Kidney (tissue), 14 donors: ENCODE results near the gene RIN2. TPM values are rescaled to one million over a fixed set of nuclear protein-coding genes. Genes with fewer than 3 reads are reported as not detected.

Source experiments
- DNase-seq, 5 donors: peaks; one replicate each; pipeline ENCODE4 v3.0.0-alpha.2; 2013 to 2020
- FAIRE-seq: peaks from 2 replicates; lab custom pipeline; 2012; peaks lifted over from hg19 to GRCh38; lab: Jason Lieb, UNC
- H3K27ac ChIP-seq, 2 donors: one replicate each; pipeline ENCODE4 v1.7.0; 2013; ENCODE audit warnings: low read depth in 2 of 2, low read length in 2 of 2, inconsistent platforms in 1 of 2
- H3K27me3 ChIP-seq: one replicate; pipeline ENCODE4 v1.7.1; 2013; ENCODE audit warnings: low read length, inconsistent platforms; ENCODE audit not compliant: control insufficient read depth, insufficient read depth
- H3K36me3 ChIP-seq, 3 donors: one replicate each; pipeline versions ENCODE4 v1.7.0 to v1.7.1; 2013; ENCODE audit warnings: low read length in 3 of 3, control low read depth in 1 of 3, inconsistent platforms in 1 of 3; ENCODE audit not compliant: insufficient read depth in 3 of 3, control insufficient read depth in 2 of 3
- H3K4me1 ChIP-seq, 3 donors: one replicate each; pipeline versions ENCODE4 v1.7.0 to v1.7.1; 2013; ENCODE audit warnings: low read length in 3 of 3, inconsistent platforms in 1 of 3, low read depth in 1 of 3; ENCODE audit not compliant: control insufficient read depth in 2 of 3, insufficient read depth in 2 of 3
- H3K4me3 ChIP-seq, 3 donors: one replicate each; pipeline versions ENCODE4 v1.7.0 to v1.8.1; 2013; ENCODE audit warnings: low read length in 3 of 3, control low read depth in 1 of 3, inconsistent platforms in 1 of 3
- H3K9ac ChIP-seq, 3 donors: one replicate each; pipeline versions ENCODE4 v1.7.0 to v1.7.1; 2013; ENCODE audit warnings: low read length in 3 of 3, control low read depth in 1 of 3, inconsistent platforms in 1 of 3
- H3K9me3 ChIP-seq, 3 donors: one replicate each; pipeline versions ENCODE4 v1.7.0 to v1.7.1; 2013; ENCODE audit warnings: low read length in 3 of 3, control low read depth in 1 of 3, inconsistent platforms in 1 of 3; ENCODE audit not compliant: control insufficient read depth in 2 of 3, insufficient read depth in 1 of 3
- intact Hi-C: fragments of 100-400 bp; cut with DNase I; formaldehyde crosslinking; loops from one replicate; pipeline ENCODE4 v1.11.1; 2022
- polyA plus RNA-seq: library from polyadenylated mRNA; stranded (reverse); fragments of 350-450 nt; fragmentation: Illumina TruSeq; extraction: RNeasy Lipid Tissue Mini Kit (QIAGEN cat#74804); gene quantifications from one replicate; pipeline ENCODE4 v1.2.3, GENCODE V29; 2014; ENCODE audit warnings: low read depth, low replicate concordance; ENCODE audit not compliant: insufficient read depth
- total RNA-seq: library from RNA; stranded (reverse); fragmentation: NEBNext Ultra II Directional; extraction: Animal tissue kit (Norgen Biotek cat#: 25700); gene quantifications from one replicate; pipeline ENCODE4 v1.2.1, GENCODE V29; 2021
- TF ChIP-seq, protein P1 (sequence below): IDR thresholded peaks from 3 replicates; pipeline ENCODE4 v1.5.1; 2012; ENCODE audit warnings: mild to moderate bottlenecking, moderate library complexity, borderline replicate concordance; ENCODE audit not compliant: insufficient read depth; ENCODE audit errors: extremely low read depth
- donor health status: control.
- donor health status: control.
- donor health status: control.
- donor health status: control.
- donor health status: control.
- donor health status: DM: yes; HTN: yes; CAD: no.
- donor health status: Normal renal cell carcinoma (clear cell type).

Gene RIN2
- total and polyA plus RNA-seq, 2 donors from 2014 or later, result 20.2 to 109 TPM

DNA sequence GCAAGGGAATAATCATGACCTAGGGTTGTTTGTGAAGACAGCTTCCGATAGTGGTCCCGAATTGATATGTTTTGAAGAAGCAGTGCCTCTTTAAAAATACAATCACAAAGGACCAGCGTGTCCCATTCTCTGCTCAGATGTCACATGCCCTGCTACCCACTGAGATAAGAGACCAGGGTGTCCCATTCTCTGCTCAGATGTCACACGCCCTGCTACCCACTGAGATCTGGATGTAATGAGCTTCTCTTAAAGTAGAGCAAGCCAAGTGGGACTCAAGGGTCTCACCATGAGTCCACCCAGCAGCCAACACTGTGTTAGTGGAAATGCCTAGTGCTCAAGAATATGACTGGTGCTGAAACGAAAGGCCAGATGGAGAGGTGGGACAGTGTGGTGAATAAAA, 22.2 kb downstream of the RIN2 start:
- H3K27me3 ChIP-seq, result no peaks in the 10 kb centered on the region
- intact Hi-C loops, result loop anchor here (10.0 kb wide), 2 partner anchors 85 to 215 kb away; no protein-coding TSS in a partner anchor
- peaks cover 14 to 28% (median 27%) of the 10 kb centered on the region in 3 donors for H3K4me1 ChIP-seq
- H3K9me3 ChIP-seq, result no peaks in the 10 kb centered on the region
- no peak for FAIRE-seq
- H3K27ac ChIP-seq, result no peak overlapping the region
- H3K36me3 ChIP-seq, result no peaks in the 10 kb centered on the region
- H3K9ac ChIP-seq, result no peak overlapping the region
- DNase-seq, result no peak
- TF ChIP-seq, protein P1, sequence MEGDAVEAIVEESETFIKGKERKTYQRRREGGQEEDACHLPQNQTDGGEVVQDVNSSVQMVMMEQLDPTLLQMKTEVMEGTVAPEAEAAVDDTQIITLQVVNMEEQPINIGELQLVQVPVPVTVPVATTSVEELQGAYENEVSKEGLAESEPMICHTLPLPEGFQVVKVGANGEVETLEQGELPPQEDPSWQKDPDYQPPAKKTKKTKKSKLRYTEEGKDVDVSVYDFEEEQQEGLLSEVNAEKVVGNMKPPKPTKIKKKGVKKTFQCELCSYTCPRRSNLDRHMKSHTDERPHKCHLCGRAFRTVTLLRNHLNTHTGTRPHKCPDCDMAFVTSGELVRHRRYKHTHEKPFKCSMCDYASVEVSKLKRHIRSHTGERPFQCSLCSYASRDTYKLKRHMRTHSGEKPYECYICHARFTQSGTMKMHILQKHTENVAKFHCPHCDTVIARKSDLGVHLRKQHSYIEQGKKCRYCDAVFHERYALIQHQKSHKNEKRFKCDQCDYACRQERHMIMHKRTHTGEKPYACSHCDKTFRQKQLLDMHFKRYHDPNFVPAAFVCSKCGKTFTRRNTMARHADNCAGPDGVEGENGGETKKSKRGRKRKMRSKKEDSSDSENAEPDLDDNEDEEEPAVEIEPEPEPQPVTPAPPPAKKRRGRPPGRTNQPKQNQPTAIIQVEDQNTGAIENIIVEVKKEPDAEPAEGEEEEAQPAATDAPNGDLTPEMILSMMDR, result no peak
- no peak overlapping the region for H3K4me3 ChIP-seq

DNA sequence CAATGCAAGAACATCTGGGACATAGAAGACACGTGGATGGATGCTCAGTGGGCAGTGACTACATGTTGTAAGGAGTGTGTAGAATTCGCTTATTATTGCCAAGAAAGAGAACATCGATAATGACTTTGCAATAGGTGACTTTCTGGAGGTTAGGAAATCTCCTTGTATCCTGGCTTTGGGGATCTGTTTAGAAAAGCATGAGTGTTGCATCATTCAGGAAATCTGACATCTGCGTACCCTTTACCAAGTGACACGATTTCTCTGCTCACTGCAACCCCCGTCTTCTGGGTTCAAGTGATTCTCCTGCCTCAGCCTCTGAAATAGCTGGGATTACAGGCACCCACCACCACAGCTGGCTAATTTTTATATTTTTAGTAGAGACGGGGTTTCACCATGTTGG, 23.2 kb downstream of the RIN2 start:
- TF ChIP-seq, protein P1, result no peak
- intact Hi-C loops, result loop anchor here (10.0 kb wide), 2 partner anchors 86 to 214 kb away; no protein-coding TSS in a partner anchor
- Histone ChIP-seq H3K4me3 (no peak overlapping the region), H3K4me1 (peaks cover 10 to 33% (median 27%) of the 10 kb centered on the region in 3 donors), H3K9me3 (no peaks in the 10 kb centered on the region), H3K27ac (no peak overlapping the region), H3K9ac (no peak overlapping the region), H3K27me3 (no peaks in the 10 kb centered on the region), H3K36me3 (no peaks in the 10 kb centered on the region)
- FAIRE-seq (no peak), DNase-seq (no peak)

DNA sequence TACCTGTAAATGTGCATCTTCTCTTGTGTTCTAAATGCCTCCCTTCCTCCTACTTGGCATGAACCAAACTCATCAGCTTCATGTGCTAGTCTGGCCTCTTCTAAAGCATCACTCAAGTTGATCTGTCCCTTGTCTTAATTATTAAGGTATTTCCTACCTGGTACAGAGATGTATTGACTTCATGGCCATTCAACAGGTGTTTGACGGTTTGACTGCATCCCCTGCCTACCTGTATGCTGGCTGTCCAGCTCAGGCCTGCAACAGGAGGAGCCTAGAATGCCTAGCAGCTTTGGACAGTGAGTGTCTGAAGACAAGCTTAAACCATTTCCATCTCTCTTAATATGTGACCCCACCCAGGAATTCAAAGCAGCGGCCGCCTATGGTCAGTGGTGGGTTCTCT, 24.6 kb downstream of the RIN2 start:
- Histone ChIP-seq H3K4me1 (peaks cover 6 to 33% (median 21%) of the 10 kb centered on the region in 3 donors), H3K9ac (no peak overlapping the region), H3K9me3 (no peaks in the 10 kb centered on the region), H3K36me3 (no peaks in the 10 kb centered on the region), H3K27ac (no peak overlapping the region), H3K27me3 (no peaks in the 10 kb centered on the region), H3K4me3 (no peak overlapping the region)
- intact Hi-C loops, result loop anchor here (10.0 kb wide), 2 partner anchors 88 to 212 kb away; no protein-coding TSS in a partner anchor
- FAIRE-seq (no peak), DNase-seq (no peak)
- TF ChIP-seq, protein P1, result no peak
